ENCODE measurements around the gene PLCE1.

The PLCE1 gene

GRCh38 chr10:93995182-93995581 lies 1.5 kb downstream of the PLCE1 start:
- DNase-seq = no peak

GRCh38 chr10:93995598-93996271 lies 2.0 kb downstream of the PLCE1 start:
- no peak for DNase-seq

- DNase-seq = no peak
These were observed 2.8 kb downstream of the PLCE1 start for GRCh38 chr10:93996551-93996950.

GRCh38 chr10:93997546-93997945 lies 3.8 kb downstream of the PLCE1 start:
- DNase-seq = no peak

- DNase-seq = no peak
These were observed 5.7 kb downstream of the PLCE1 start for GRCh38 chr10:93999401-93999851.

- DNase-seq = no peak
These were observed 7.1 kb downstream of the PLCE1 start for GRCh38 chr10:94000638-94001415.

- DNase-seq = no peak
These were observed 7.7 kb downstream of the PLCE1 start for GRCh38 chr10:94001416-94001810.

GRCh38 chr10:94002156-94002555 lies 8.4 kb downstream of the PLCE1 start:
- DNase-seq = no peak

- no peak for DNase-seq
These were observed 9.8 kb downstream of the PLCE1 start for GRCh38 chr10:94003488-94003887.

- DNase-seq = no peak
These were observed 11.3 kb downstream of the PLCE1 start for GRCh38 chr10:94005050-94005449.

GRCh38 chr10:94006591-94007550 lies 13.1 kb downstream of the PLCE1 start:
- DNase-seq = no peak

- DNase-seq = no peak
These were observed 14.8 kb downstream of the PLCE1 start for GRCh38 chr10:94008526-94008925.

- DNase-seq = no peak
These were observed 16.4 kb downstream of the PLCE1 start for GRCh38 chr10:94010116-94010515.

GRCh38 chr10:94010886-94011285 lies 17.2 kb downstream of the PLCE1 start:
- no peak for DNase-seq

- DNase-seq = no peak
These were observed 17.6 kb downstream of the PLCE1 start for GRCh38 chr10:94011296-94011695.

- no peak for DNase-seq
These were observed 19.1 kb downstream of the PLCE1 start for GRCh38 chr10:94012834-94013233.

GRCh38 chr10:94013331-94013760 lies 19.6 kb downstream of the PLCE1 start:
- no peak for DNase-seq

- no peak for DNase-seq
These were observed 20.6 kb downstream of the PLCE1 start for GRCh38 chr10:94014304-94014703.

GRCh38 chr10:94016727-94017714 lies 23.3 kb downstream of the PLCE1 start:
- no peak for DNase-seq

GRCh38 chr10:94018107-94018506 lies 24.4 kb downstream of the PLCE1 start:
- DNase-seq = no peak

- no peak for DNase-seq
These were observed 30.2 kb downstream of the PLCE1 start for GRCh38 chr10:94023906-94024305.

GRCh38 chr10:94024407-94024806 lies 30.7 kb downstream of the PLCE1 start:
- DNase-seq = no peak
